Natural killer cell (primary cell): ENCODE measurements around the gene RARB. TPM values are rescaled to one million over a fixed set of nuclear protein-coding genes. Genes with fewer than 3 reads are reported as not detected.

ENCODE experiments used
- ATAC-seq, 3 donors: fragments of 150-1000 bp in 2 of 3; fragments of 200-7000 bp in 1 of 3; cut with Tn5 transposase; 1 replicate in 1 of 3; 2 replicates in 2 of 3; pipeline ENCODE4 v1.10.0; 2021; ENCODE audit warnings: mild to moderate bottlenecking in 2 of 3, moderate library complexity in 2 of 3
- DNase-seq, 2 donors: peaks; one replicate each; pipeline versions ENCODE4 v3.0.0 to v3.0.0-alpha.2; 2013 to 2021; ENCODE audit warnings: mixed read lengths in 1 of 2
- H3K27ac ChIP-seq: one replicate; pipeline ENCODE4 v1.5.1; 2013; ENCODE audit warnings: mild to moderate bottlenecking, low read length
- H3K27me3 ChIP-seq: one replicate; pipeline ENCODE4 v1.6.1; 2013; ENCODE audit warnings: low read length; ENCODE audit not compliant: control insufficient read depth, insufficient read depth
- H3K36me3 ChIP-seq: one replicate; pipeline ENCODE4 v1.6.1; 2013; ENCODE audit warnings: low read length; ENCODE audit not compliant: control insufficient read depth, insufficient read depth
- H3K4me1 ChIP-seq: one replicate; pipeline ENCODE4 v1.6.1; 2013; ENCODE audit warnings: low read length; ENCODE audit not compliant: control insufficient read depth, insufficient read depth
- H3K4me3 ChIP-seq: one replicate; pipeline ENCODE4 v1.5.1; 2013; ENCODE audit warnings: low read length
- H3K9me3 ChIP-seq: one replicate; pipeline ENCODE4 v1.6.1; 2013; ENCODE audit warnings: low read length; ENCODE audit not compliant: control insufficient read depth, insufficient read depth
- H3K27ac Mint-ChIP-seq, 2 donors: one replicate each; pipeline ENCODE4 v1.8.0; 2022; ENCODE audit warnings: mild to moderate bottlenecking in 2 of 2, mixed read lengths in 2 of 2, moderate library complexity in 1 of 2
- H3K27me3 Mint-ChIP-seq, 2 donors: one replicate each; pipeline ENCODE4 v1.8.0; 2022; ENCODE audit warnings: low read depth in 2 of 2, mixed read lengths in 2 of 2
- H3K36me3 Mint-ChIP-seq: one replicate; pipeline ENCODE4 v1.8.0; 2022; ENCODE audit warnings: mixed read lengths
- H3K4me1 Mint-ChIP-seq, 2 donors: one replicate each; pipeline ENCODE4 v1.8.0; 2022; ENCODE audit warnings: mixed read lengths in 2 of 2
- H3K4me3 Mint-ChIP-seq: one replicate; pipeline ENCODE4 v1.8.0; 2022; ENCODE audit warnings: mild to moderate bottlenecking, moderate library complexity, mixed read lengths
- H3K9me3 Mint-ChIP-seq, 2 donors: one replicate each; pipeline ENCODE4 v1.8.0; 2022; ENCODE audit warnings: mixed read lengths in 2 of 2
- CTCF ChIP-seq: fragments of 200-600 bp; IDR thresholded peaks from one replicate; pipeline ENCODE4 v1.8.0; 2022; ENCODE audit warnings: antibody characterized with exemption
- WGBS: methylation state at CpG from one replicate; pipeline ENCODE4 v1.1.7; 2013; ENCODE audit warnings: missing lambda C conversion rate; ENCODE audit not compliant: insufficient coverage; 5-methylcytosine and 5-hydroxymethylcytosine counted together
- intact Hi-C: fragments of 100-400 bp; cut with micrococcal nuclease; formaldehyde crosslinking; loops from one replicate; pipeline ENCODE4 v1.14.2; 2022
- total RNA-seq, 4 donors: library from RNA; stranded (reverse); fragments of 120-200 nt in 1 of 4; gene quantifications; one replicate each; pipeline versions ENCODE4 v1.2.3 to v1.2.4, GENCODE V29; 2013 to 2022

The RARB gene
- total RNA-seq, 3 donors from 2014 or later (not counting 1 experiment from before 2014, with no cell fraction given): not detected

- H3K4me1 Mint-ChIP-seq: peaks cover 0 to 5% of the 10 kb centered on the region in 2 donors
- TF ChIP-seq CTCF: no peak
- intact Hi-C loops: no loop called here
- Histone ChIP-seq H3K4me1 (no peaks in the 10 kb centered on the region), H3K9me3 (no peaks in the 10 kb centered on the region), H3K36me3 (no peaks in the 10 kb centered on the region), H3K27ac (no peak overlapping the region), H3K4me3 (no peak overlapping the region), H3K27me3 (no peaks in the 10 kb centered on the region)
- H3K9me3 Mint-ChIP-seq: no peaks in the 10 kb centered on the region
- peaks cover 3 to 34% of the 10 kb centered on the region in 2 donors for H3K27me3 Mint-ChIP-seq
- no peak for DNase-seq
- no peak for ATAC-seq
- H3K4me3 Mint-ChIP-seq: no peak overlapping the region
- H3K36me3 Mint-ChIP-seq: no peaks in the 10 kb centered on the region
- WGBS: 79% methylated on average over 4 of the region's 4 CpGs
- H3K27ac Mint-ChIP-seq: no peak overlapping the region
These were observed 77.5 kb downstream of the RARB start for GRCh38 chr3:25505581-25505980.

- 83% methylated on average over 1 of the region's 1 CpG for WGBS
- Mint-ChIP-seq H3K27me3 (peaks cover 0 to 20% of the 10 kb centered on the region in 2 donors), H3K4me3 (no peak overlapping the region), H3K4me1 (peaks cover 0 to 5% of the 10 kb centered on the region in 2 donors), H3K27ac (no peak overlapping the region), H3K9me3 (no peaks in the 10 kb centered on the region), H3K36me3 (no peaks in the 10 kb centered on the region)
- no peaks in the 10 kb centered on the region for H3K4me1 ChIP-seq
- TF ChIP-seq CTCF: no peak
- no peaks in the 10 kb centered on the region for H3K27me3 ChIP-seq
- no peak overlapping the region for H3K27ac ChIP-seq
- ATAC-seq: no peak
- intact Hi-C loops: no loop called here
- no peak for DNase-seq
- H3K4me3 ChIP-seq: no peak overlapping the region
- no peaks in the 10 kb centered on the region for H3K36me3 ChIP-seq
- no peaks in the 10 kb centered on the region for H3K9me3 ChIP-seq
These were observed 79.7 kb downstream of the RARB start for GRCh38 chr3:25507811-25508210.

DNA sequence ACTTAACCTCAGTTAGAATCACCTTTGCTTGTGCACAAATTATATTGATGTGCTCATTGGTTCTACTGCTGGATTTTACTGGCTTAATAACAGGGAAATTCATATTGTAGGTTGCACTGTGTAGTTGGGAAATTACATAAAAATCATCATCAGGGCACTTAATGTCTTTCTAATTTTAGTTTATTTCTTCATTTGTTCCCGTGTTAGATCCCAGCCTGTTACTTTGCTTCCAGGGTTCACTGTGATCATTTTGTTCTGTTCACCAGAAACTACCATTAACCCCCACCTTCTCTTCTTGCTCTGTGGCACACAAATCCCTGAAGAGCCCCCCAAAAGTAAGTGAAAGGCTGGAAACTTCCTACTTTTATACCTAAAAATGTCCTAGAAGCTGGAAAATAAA lies 80.4 kb downstream of the RARB start:
- Histone ChIP-seq H3K27me3 (no peaks in the 10 kb centered on the region), H3K4me3 (no peak overlapping the region), H3K4me1 (no peaks in the 10 kb centered on the region), H3K9me3 (no peaks in the 10 kb centered on the region), H3K36me3 (no peaks in the 10 kb centered on the region), H3K27ac (no peak overlapping the region)
- intact Hi-C loops: no loop called here
- DNase-seq (no peak), ATAC-seq (no peak)
- WGBS: 56% methylated on average over 1 of the region's 1 CpG
- Mint-ChIP-seq H3K4me3 (no peak overlapping the region), H3K9me3 (no peaks in the 10 kb centered on the region), H3K27ac (no peak overlapping the region), H3K36me3 (no peaks in the 10 kb centered on the region), H3K4me1 (no peaks in the 10 kb centered on the region), H3K27me3 (peaks cover under 1 to 16% of the 10 kb centered on the region in 2 donors)
- TF ChIP-seq CTCF: no peak

DNA sequence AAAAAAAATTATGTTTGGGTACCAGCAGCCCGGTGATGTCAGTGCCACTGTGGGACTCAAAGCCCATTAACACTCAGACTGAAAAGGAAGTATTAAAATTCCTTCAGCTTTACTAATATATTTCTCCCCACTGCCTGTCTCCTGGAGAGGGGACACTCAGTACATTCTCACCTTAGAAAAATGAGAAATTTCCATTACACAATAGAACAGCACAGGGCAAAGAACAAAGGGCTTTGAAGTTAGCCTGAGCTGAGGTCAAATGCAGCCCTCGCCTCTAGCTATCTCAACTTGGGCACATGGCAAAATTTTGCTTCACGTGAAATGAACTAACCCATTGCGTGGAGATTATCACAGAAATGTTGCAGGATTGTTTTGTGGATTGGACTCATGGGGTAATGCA lies 80.8 kb downstream of the RARB start:
- no peaks in the 10 kb centered on the region for H3K36me3 Mint-ChIP-seq

More for the DNA sequence above, 80.8 kb downstream of the RARB start:
- Mint-ChIP-seq H3K4me1 (no peaks in the 10 kb centered on the region), H3K27me3 (peaks cover 3 to 12% of the 10 kb centered on the region in 2 donors), H3K27ac (no peak overlapping the region), H3K9me3 (no peaks in the 10 kb centered on the region), H3K4me3 (no peak overlapping the region)
- TF ChIP-seq CTCF: no peak
- no peak overlapping the region for H3K4me3 ChIP-seq
- no peaks in the 10 kb centered on the region for H3K4me1 ChIP-seq
- no peaks in the 10 kb centered on the region for H3K27me3 ChIP-seq
- 81% methylated on average over 4 of the region's 4 CpGs for WGBS
- H3K27ac ChIP-seq: no peak overlapping the region
- intact Hi-C loops: no loop called here
- DNase-seq: no peak
- H3K9me3 ChIP-seq: no peaks in the 10 kb centered on the region
- no peaks in the 10 kb centered on the region for H3K36me3 ChIP-seq
- ATAC-seq: no peak
